ENCODE data around the gene OR2A7.
"Not testable (repeated sequence)": the region's sequence is repeated elsewhere in the genome, so short reads cannot be mapped to it uniquely, and the experiment has no call there.

Gene OR2A7

GRCh38 chr7:144226866-144227265, 37.7 kb downstream of the OR2A7 start:
- not testable (repeated sequence) for H3K27me3 Mint-ChIP-seq (ENCODE audit: low read depth); H3K4me1 Mint-ChIP-seq (ENCODE audit: low read depth); H3K27ac Mint-ChIP-seq

GRCh38 chr7:144223675-144224074, 40.9 kb downstream of the OR2A7 start:
- H3K4me1 Mint-ChIP-seq (ENCODE audit: low read depth); H3K36me3 Mint-ChIP-seq (ENCODE audit: low read depth): not testable (repeated sequence)

More at GRCh38 chr7:144226866-144227265, 37.7 kb downstream of the OR2A7 start:
- H3K9me3 Mint-ChIP-seq; H3K36me3 Mint-ChIP-seq (ENCODE audit: low read depth); H3K4me3 Mint-ChIP-seq: not testable (repeated sequence)

GRCh38 chr7:144220531-144220930, 44.1 kb downstream of the OR2A7 start:
- H3K4me3 Mint-ChIP-seq; H3K27me3 Mint-ChIP-seq (ENCODE audit: low read depth); H3K9me3 Mint-ChIP-seq; H3K27ac Mint-ChIP-seq; H3K4me1 Mint-ChIP-seq (ENCODE audit: low read depth); H3K36me3 Mint-ChIP-seq (ENCODE audit: low read depth): not testable (repeated sequence)

More at GRCh38 chr7:144223675-144224074, 40.9 kb downstream of the OR2A7 start:
- not testable (repeated sequence) for H3K27me3 Mint-ChIP-seq (ENCODE audit: low read depth); H3K4me3 Mint-ChIP-seq; H3K27ac Mint-ChIP-seq; H3K9me3 Mint-ChIP-seq

- not testable (repeated sequence) for H3K27me3 Mint-ChIP-seq (ENCODE audit: low read depth); H3K4me3 Mint-ChIP-seq; H3K9me3 Mint-ChIP-seq; H3K4me1 Mint-ChIP-seq (ENCODE audit: low read depth); H3K36me3 Mint-ChIP-seq (ENCODE audit: low read depth); H3K27ac Mint-ChIP-seq
Measured at GRCh38 chr7:144219149-144219548, 45.4 kb downstream of the OR2A7 start.

GRCh38 chr7:144218581-144218980, 46.0 kb downstream of the OR2A7 start:
- H3K9me3 Mint-ChIP-seq; H3K36me3 Mint-ChIP-seq (ENCODE audit: low read depth); H3K27me3 Mint-ChIP-seq (ENCODE audit: low read depth); H3K4me1 Mint-ChIP-seq (ENCODE audit: low read depth); H3K27ac Mint-ChIP-seq; H3K4me3 Mint-ChIP-seq: not testable (repeated sequence)

- not testable (repeated sequence) for H3K36me3 Mint-ChIP-seq (ENCODE audit: low read depth); H3K4me1 Mint-ChIP-seq (ENCODE audit: low read depth); H3K4me3 Mint-ChIP-seq; H3K27ac Mint-ChIP-seq; H3K27me3 Mint-ChIP-seq (ENCODE audit: low read depth); H3K9me3 Mint-ChIP-seq
Measured at GRCh38 chr7:144217200-144217599, 47.4 kb downstream of the OR2A7 start.
